Measurements from ENCODE around the gene IL23A. TPM values are rescaled to one million over a fixed set of nuclear protein-coding genes. Genes with fewer than 3 reads are reported as not detected.

Gene IL23A
- total RNA-seq, 1 experiment from 2014 or later: 0.41 TPM

GRCh38 chr12:56374726-56375597 is 36.3 kb downstream of the IL23A start:
- no TSS peak for BruUV-seq (replicated peaks)
- Histone ChIP-seq H3K27me3 (ENCODE audit: control insufficient read depth, insufficient read depth, low read length) (no peaks in the 10 kb centered on the region), H3K9me3 (ENCODE audit: control insufficient read depth, insufficient read depth, low read depth, low read length) (no peaks in the 10 kb centered on the region), H3K27ac (ENCODE audit: low read length) (no peak overlapping the region), H3K4me3 (ENCODE audit: low read depth in 2 of 2, low read length in 2 of 2) (no peak overlapping the region), H3K4me1 (ENCODE audit: control insufficient read depth, insufficient read depth, low read length) (no peaks in the 10 kb centered on the region), H3K36me3 (ENCODE audit: control insufficient read depth, insufficient read depth, low read length) (no peaks in the 10 kb centered on the region)
- TF ChIP-seq CTCF (IDR thresholded peaks at IDR 0.05) (no peak), TCF7L2 (IDR thresholded peaks at IDR 0.05; ENCODE audit: low read depth, low read length) (no peak), REST (IDR thresholded peaks at IDR 0.05; ENCODE audit: insufficient read depth in 1 of 2, low read depth in 2 of 2, low read length in 1 of 2) (no peak), POLR2AphosphoS5 (IDR thresholded peaks at IDR 0.05; ENCODE audit: low read depth, low read length) (no peak), SIN3A (IDR thresholded peaks at IDR 0.05; ENCODE audit: borderline replicate concordance, insufficient read depth, low read depth, low read length) (no peak)
- ChIA-PET POLR2A (interaction anchor here (0.6 kb wide), 1 partner anchor 34 kb away, joined by 4 read pairs; no protein-coding TSS in a partner anchor), CTCF (interaction anchor here (0.6 to 1.2 kb wide), 3 partner anchors 15 to 736 kb away, joined by 5 to 7 read pairs (median 5); partner anchors contain the start of genes STAT2 and STAT6)
- DNase-seq (ENCODE audit: low read depth, low spot score) (no peak), ATAC-seq (no peak)
- intact Hi-C loops (cut with micrococcal nuclease; ENCODE audit: unreplicated experiment) (no loop called here), in situ Hi-C loops (cut with HindIII; ENCODE audit: low pct_unique_long_range_greater_than_20kb, low sequenced_read_pairs) (no loop called here)

- H3K36me3 ChIP-seq (ENCODE audit: control insufficient read depth, insufficient read depth, low read length): no peaks in the 10 kb centered on the region
- intact Hi-C loops (cut with micrococcal nuclease; ENCODE audit: unreplicated experiment) (no loop called here), in situ Hi-C loops (cut with HindIII; ENCODE audit: low pct_unique_long_range_greater_than_20kb, low sequenced_read_pairs) (no loop called here)
- no peaks in the 10 kb centered on the region for H3K4me1 ChIP-seq (ENCODE audit: control insufficient read depth, insufficient read depth, low read length)
- ATAC-seq: no peak
- DNase-seq (ENCODE audit: low read depth, low spot score): no peak
- H3K27ac ChIP-seq (ENCODE audit: low read length): no peak overlapping the region
- no peaks in the 10 kb centered on the region for H3K27me3 ChIP-seq (ENCODE audit: control insufficient read depth, insufficient read depth, low read length)
- CTCF ChIA-PET: interaction anchor here (0.6 kb wide), 1 partner anchor 330 kb away, joined by 5 read pairs; no protein-coding TSS in a partner anchor
- H3K9me3 ChIP-seq (ENCODE audit: control insufficient read depth, insufficient read depth, low read depth, low read length): no peaks in the 10 kb centered on the region
- no peak overlapping the region for H3K4me3 ChIP-seq (ENCODE audit: low read depth in 2 of 2, low read length in 2 of 2)
- TF ChIP-seq REST (IDR thresholded peaks at IDR 0.05; ENCODE audit: insufficient read depth in 1 of 2, low read depth in 2 of 2, low read length in 1 of 2) (no peak), SIN3A (IDR thresholded peaks at IDR 0.05; ENCODE audit: borderline replicate concordance, insufficient read depth, low read depth, low read length) (no peak), TCF7L2 (IDR thresholded peaks at IDR 0.05; ENCODE audit: low read depth, low read length) (no peak), CTCF (IDR thresholded peaks at IDR 0.05) (no peak)
- no TSS peak for BruUV-seq (replicated peaks)
- POLR2A ChIA-PET: no interaction called here
These were observed 37.1 kb downstream of the IL23A start for GRCh38 chr12:56375598-56376434.
